GM06990 (cell line): ENCODE measurements around the gene ENC1.

ENCODE experiments used
- DNase-seq: peaks from one replicate; pipeline ENCODE4 v3.0.0-alpha.2; 2011; ENCODE audit not compliant: insufficient read length; ENCODE audit errors: extremely low read depth
- H3K27me3 ChIP-seq: replicated peaks from 2 replicates; pipeline ENCODE4 v1.6.0; 2011; ENCODE audit warnings: low read length; ENCODE audit not compliant: control insufficient read depth, insufficient read depth
- H3K36me3 ChIP-seq: 2 replicates; pipeline ENCODE4 v1.5.1; 2011; ENCODE audit warnings: low read length; ENCODE audit not compliant: control insufficient read depth, insufficient read depth
- H3K4me3 ChIP-seq: replicated peaks from 2 replicates; pipeline ENCODE4 v1.5.1; 2011; ENCODE audit warnings: low read depth, mild to moderate bottlenecking, control low read depth, low read length
- CTCF ChIP-seq: IDR thresholded peaks from 2 replicates; pipeline ENCODE4 v1.5.1; 2011; ENCODE audit warnings: low read length, control low read depth, mild to moderate bottlenecking, inconsistent platforms; ENCODE audit not compliant: insufficient read depth, poor library complexity, severe bottlenecking

ENC1 gene

GRCh38 chr5:74623006-74623611, 17.4 kb downstream of the ENC1 start:
- TF ChIP-seq CTCF = no peak
- no peak overlapping the region for H3K4me3 ChIP-seq
- no peaks in the 10 kb centered on the region for H3K27me3 ChIP-seq
- H3K36me3 ChIP-seq = no peaks in the 10 kb centered on the region
- no peak for DNase-seq

GRCh38 chr5:74622122-74622521, 18.4 kb downstream of the ENC1 start:
- H3K27me3 ChIP-seq = no peaks in the 10 kb centered on the region
- no peak for TF ChIP-seq CTCF
- no peaks in the 10 kb centered on the region for H3K36me3 ChIP-seq
- DNase-seq = peak; percentile 43
- no peak overlapping the region for H3K4me3 ChIP-seq

GRCh38 chr5:74621492-74621891, 19.0 kb downstream of the ENC1 start:
- DNase-seq = no peak
- H3K4me3 ChIP-seq = no peak overlapping the region
- no peak for TF ChIP-seq CTCF
- H3K36me3 ChIP-seq = no peaks in the 10 kb centered on the region
- no peaks in the 10 kb centered on the region for H3K27me3 ChIP-seq

- no peak for DNase-seq
- no peaks in the 10 kb centered on the region for H3K36me3 ChIP-seq
- no peaks in the 10 kb centered on the region for H3K27me3 ChIP-seq
- TF ChIP-seq CTCF = no peak
- no peak overlapping the region for H3K4me3 ChIP-seq
These were observed 21.2 kb downstream of the ENC1 start for GRCh38 chr5:74619308-74619707.

GRCh38 chr5:74618106-74618505, 22.4 kb downstream of the ENC1 start:
- TF ChIP-seq CTCF = no peak
- no peak for DNase-seq
- Histone ChIP-seq H3K4me3 (no peak overlapping the region), H3K27me3 (no peaks in the 10 kb centered on the region), H3K36me3 (no peaks in the 10 kb centered on the region)

GRCh38 chr5:74617202-74617601, 23.3 kb downstream of the ENC1 start:
- H3K27me3 ChIP-seq = no peaks in the 10 kb centered on the region
- no peak for DNase-seq
- H3K4me3 ChIP-seq = no peak overlapping the region
- no peaks in the 10 kb centered on the region for H3K36me3 ChIP-seq
- no peak for TF ChIP-seq CTCF
